GM18868 (cell line): ENCODE results near the gene NHEJ1.
A peak's percentile ranks its signal among the peaks of the same experiment; 100 is the strongest.

Experiments
- ATAC-seq: cut with Tn5 transposase; IDR thresholded peaks from one replicate; pipeline ENCODE4 v1.9.1; 2021; ENCODE audit warnings: mild to moderate bottlenecking, moderate library complexity; ENCODE audit not compliant: unreplicated experiment

Gene NHEJ1

DNA sequence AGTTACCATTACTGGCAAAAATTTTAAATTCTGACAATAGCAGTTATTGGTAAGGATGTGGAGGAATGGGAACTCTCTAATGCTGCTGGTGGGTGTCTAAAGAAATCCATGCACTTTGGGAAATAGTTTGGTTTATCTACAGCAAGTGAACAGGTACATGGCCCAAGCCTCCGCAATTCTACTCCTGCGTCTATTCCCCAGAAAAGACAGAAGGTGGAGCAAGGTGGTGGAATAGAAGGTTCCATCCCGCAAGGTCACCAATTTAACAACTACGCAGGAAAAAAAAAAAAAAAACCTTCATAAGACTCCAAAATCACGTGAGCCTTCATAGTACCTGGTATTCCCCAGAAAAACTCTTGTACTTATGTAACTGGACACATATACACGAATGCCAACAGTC is 125.8 kb downstream of the NHEJ1 start:
- ATAC-seq, result no peak

GRCh38 chr2:219032051-219032745 is 128.4 kb downstream of the NHEJ1 start:
- no peak for ATAC-seq

DNA sequence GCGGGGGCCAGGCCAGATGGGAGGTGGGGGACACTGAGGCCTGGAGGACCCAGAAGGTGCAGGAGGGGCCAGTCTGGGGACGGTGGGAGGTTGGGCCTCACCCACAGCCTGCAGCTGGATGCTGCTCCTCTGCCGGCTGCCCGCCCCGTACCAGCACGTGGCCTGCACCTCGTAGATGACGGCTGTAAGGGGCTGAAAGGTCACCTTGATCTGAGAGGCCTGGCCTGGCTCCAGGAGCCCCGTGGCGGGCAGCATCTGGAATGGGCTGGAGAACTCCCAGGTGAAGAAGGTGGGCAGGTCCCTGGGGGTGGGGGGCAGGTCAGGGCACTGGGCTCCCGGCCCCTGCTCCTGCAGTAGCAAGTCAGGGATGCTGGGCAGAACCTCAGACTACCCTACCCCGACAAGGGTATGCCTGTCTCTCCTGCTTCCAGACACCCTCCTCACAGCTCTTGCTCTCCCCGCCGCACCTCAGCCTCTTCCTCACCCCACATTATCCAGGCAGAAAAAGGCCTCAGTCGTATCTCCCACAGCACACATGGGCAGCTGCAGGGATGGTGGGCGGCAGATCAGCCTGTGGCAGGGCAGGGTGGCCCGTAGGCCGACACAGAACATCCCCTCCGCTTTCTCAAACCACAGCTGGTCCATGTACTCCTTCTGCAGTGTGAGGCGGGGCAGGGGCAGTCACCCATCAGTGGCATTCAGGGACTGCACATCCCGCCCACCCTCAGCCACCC is 129.4 kb downstream of the NHEJ1 start:
- no peak for ATAC-seq

DNA sequence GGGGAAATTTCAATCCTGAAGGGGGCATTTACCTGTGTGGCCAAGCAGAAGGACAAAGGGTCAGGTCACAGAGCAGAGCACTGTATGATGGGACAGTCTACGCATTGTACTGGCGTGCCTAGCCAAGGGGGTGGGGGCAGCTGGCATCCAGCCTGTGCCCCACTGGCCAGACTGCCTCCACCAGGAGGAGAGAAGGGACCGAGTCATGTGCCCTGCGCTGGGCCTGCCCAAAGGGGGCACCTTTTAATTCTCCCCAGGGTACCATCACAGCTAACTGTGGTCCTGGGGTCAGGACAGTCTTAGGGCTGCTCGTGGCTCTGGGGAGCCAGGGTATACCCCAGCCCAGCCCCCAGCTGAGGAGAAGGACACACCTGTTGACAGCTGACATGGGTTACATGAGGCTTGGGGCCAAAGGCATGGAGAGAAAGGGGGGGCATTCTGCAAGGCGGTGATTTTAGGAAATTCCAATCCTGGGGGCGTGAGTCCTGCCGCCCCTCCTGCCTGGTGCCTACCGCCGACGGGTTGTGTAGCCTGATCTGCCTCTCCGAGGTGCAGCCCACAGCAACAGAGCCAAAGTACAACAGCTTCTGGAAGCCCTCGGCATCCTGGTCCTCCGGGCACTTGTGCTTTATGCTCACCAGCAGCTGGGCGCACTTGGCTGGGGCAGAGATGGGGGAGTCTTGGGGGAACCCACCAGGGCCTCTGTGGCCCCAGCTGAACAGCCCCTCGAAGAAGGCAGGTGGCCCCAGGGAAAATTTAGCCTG is 130.3 kb downstream of the NHEJ1 start:
- ATAC-seq, result no peak

- peak; percentile 86 for ATAC-seq
These were observed 130.8 kb downstream of the NHEJ1 start for GRCh38 chr2:219029829-219030165.

DNA sequence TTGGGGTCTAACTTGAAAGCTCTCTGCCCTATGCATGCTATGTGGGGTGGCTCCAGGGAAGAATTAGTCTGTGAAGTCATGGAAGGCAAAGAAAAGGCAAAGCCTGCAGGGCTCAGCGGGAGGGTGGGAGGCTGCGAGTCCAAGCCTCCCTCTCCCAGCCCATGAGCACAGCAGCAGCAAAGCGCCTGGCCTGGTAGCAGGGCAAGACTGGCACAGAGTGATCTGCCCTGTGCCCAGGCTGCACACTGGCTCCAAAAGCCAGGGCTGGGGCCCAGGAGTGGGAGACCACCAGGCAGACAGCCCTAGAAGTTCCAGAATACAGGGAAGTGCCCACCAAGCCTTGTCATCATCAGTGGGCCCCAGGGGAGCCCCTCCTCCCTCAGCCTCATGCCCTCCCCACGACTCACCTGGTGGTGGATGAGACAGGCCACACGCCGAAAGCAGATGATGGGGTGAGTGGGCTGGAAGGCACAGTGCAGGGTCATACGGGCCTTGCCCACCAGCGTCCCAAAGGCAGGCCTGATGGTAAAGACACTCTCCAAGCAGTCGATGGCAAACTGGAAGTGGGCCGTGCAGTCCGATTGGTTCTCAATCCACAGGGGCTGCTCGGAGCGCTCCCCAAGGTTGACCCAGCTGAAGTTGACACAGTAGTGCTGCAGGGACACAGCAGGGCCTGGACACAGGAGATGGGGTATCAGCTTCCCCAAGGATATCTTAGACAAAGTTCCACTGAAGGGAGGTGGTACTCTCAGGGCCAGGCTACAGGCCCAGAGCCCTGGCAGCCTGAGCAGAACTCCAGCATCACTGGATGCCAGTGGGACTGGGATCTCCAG is 131.4 kb downstream of the NHEJ1 start:
- peak; percentile 18 for ATAC-seq

GRCh38 chr2:219028141-219028540 is 132.5 kb downstream of the NHEJ1 start:
- ATAC-seq, result no peak

- ATAC-seq, result no peak
These were observed 133.0 kb downstream of the NHEJ1 start for GRCh38 chr2:219027511-219028055.

- no peak for ATAC-seq
These were observed 133.7 kb downstream of the NHEJ1 start for GRCh38 chr2:219026946-219027345.

- no peak for ATAC-seq
These were observed 134.7 kb downstream of the NHEJ1 start for GRCh38 chr2:219025637-219026585.
